ENCODE results near the gene RNF220.

GRCh38 chr1:44650159-44650831 is 245.2 kb downstream of the RNF220 start:
- TF ChIP-seq SMC3 (conservative IDR thresholded peaks at IDR 0.05; ENCODE audit: poor library complexity) (no peak), CTCF (IDR thresholded peaks at IDR 0.05; ENCODE audit: poor library complexity, severe bottlenecking) (no peak), POLR2AphosphoS5 (IDR thresholded peaks at IDR 0.05) (no peak), REST (IDR thresholded peaks at IDR 0.05; ENCODE audit: borderline replicate concordance) (no peak)
